ENCODE results near the gene VSIG10L.

VSIG10L gene

GRCh38 chr19:51338563-51339312, 3.2 kb downstream of the VSIG10L start:
- H3K18ac ChIP-seq (ENCODE audit: low read depth in 1 of 2, low read length in 2 of 2), result peak overlapping the region in 1 of 2 experiments; percentile 47
- H2BK15ac ChIP-seq (ENCODE audit: low read depth, poor library complexity, severe bottlenecking), result peak overlapping the region; percentile 98
- H4K91ac ChIP-seq (ENCODE audit: low read length), result no peak overlapping the region
- peak overlapping the region; percentile 79 for H2AFZ ChIP-seq (ENCODE audit: low read depth, low read length)
- H2AK5ac ChIP-seq (ENCODE audit: low read length, severe bottlenecking), result no peak overlapping the region
- no peak overlapping the region for H3K14ac ChIP-seq (ENCODE audit: low read length in 2 of 2)
- H3K9ac ChIP-seq (ENCODE audit: low read length), result peak overlapping the region; percentile 69
- peaks cover 16% of the 10 kb centered on the region for H3K4me1 ChIP-seq (ENCODE audit: control insufficient read depth, insufficient read depth, low read depth, low read length)
- no peaks in the 10 kb centered on the region for H3K9me3 ChIP-seq (ENCODE audit: control insufficient read depth, low read length)
- H3K4me2 ChIP-seq (ENCODE audit: low read length, poor library complexity, severe bottlenecking), result peak overlapping the region; percentile 97
- no peak overlapping the region for H3K4ac ChIP-seq (ENCODE audit: low read depth in 1 of 2, low read length in 2 of 2)
- 9% methylated on average over 40 of the region's 43 CpGs for WGBS
- peaks cover 0 to 3% of the 10 kb centered on the region in 2 experiments for H3K27me3 ChIP-seq (ENCODE audit: control insufficient read depth in 1 of 2, insufficient read depth in 1 of 2, low read length in 2 of 2)
- peaks cover 0 to 3% of the 10 kb centered on the region in 2 experiments for H3K36me3 ChIP-seq (ENCODE audit: control insufficient read depth in 1 of 2, insufficient read depth in 2 of 2, low read depth in 1 of 2, low read length in 2 of 2)
- H2BK120ac ChIP-seq (ENCODE audit: low read depth, low read length), result peak overlapping the region; percentile 64
- H3K23ac ChIP-seq (ENCODE audit: low read length in 2 of 2), result no peak overlapping the region
- H3K4me3 ChIP-seq (ENCODE audit: insufficient read depth in 1 of 2, low read depth in 1 of 2, low read length in 2 of 2), result peak overlapping the region; percentile 80 to 82
- H2BK12ac ChIP-seq (ENCODE audit: low read length in 2 of 2), result peak overlapping the region in 1 of 2 experiments; percentile 34
- peak overlapping the region; percentile 57 for H4K8ac ChIP-seq (ENCODE audit: low read length)
- H3K27ac ChIP-seq (ENCODE audit: low read length, poor library complexity, severe bottlenecking), result peak overlapping the region; percentile 77
- peak overlapping the region; percentile 51 for H2BK5ac ChIP-seq (ENCODE audit: low read depth, low read length, poor library complexity, severe bottlenecking)
- no peaks in the 10 kb centered on the region for H3K79me1 ChIP-seq (replicated peaks; ENCODE audit: low read length, poor library complexity, severe bottlenecking)
- DNase-seq, result peak; percentile 90

GRCh38 chr19:51337861-51338562, 3.9 kb downstream of the VSIG10L start:
- no peak for DNase-seq
- Histone ChIP-seq H2BK120ac (ENCODE audit: low read depth, low read length) (no peak overlapping the region), H3K4me1 (ENCODE audit: control insufficient read depth, insufficient read depth, low read depth, low read length) (peaks cover 16% of the 10 kb centered on the region), H2BK15ac (ENCODE audit: low read depth, poor library complexity, severe bottlenecking) (no peak overlapping the region), H3K27me3 (ENCODE audit: control insufficient read depth in 1 of 2, insufficient read depth in 1 of 2, low read length in 2 of 2) (peaks cover 0 to 3% of the 10 kb centered on the region in 2 experiments), H3K79me1 (replicated peaks; ENCODE audit: low read length, poor library complexity, severe bottlenecking) (no peaks in the 10 kb centered on the region), H4K8ac (ENCODE audit: low read length) (no peak overlapping the region), H3K27ac (ENCODE audit: low read length, poor library complexity, severe bottlenecking) (no peak overlapping the region), H4K91ac (ENCODE audit: low read length) (no peak overlapping the region), H3K4me2 (ENCODE audit: low read length, poor library complexity, severe bottlenecking) (peak overlapping the region; percentile 97), H3K9me3 (ENCODE audit: control insufficient read depth, low read length) (no peaks in the 10 kb centered on the region), H2AFZ (ENCODE audit: low read depth, low read length) (no peak overlapping the region), H3K4ac (ENCODE audit: low read depth in 1 of 2, low read length in 2 of 2) (no peak overlapping the region), H2BK12ac (ENCODE audit: low read length in 2 of 2) (no peak overlapping the region), H3K23ac (ENCODE audit: low read length in 2 of 2) (no peak overlapping the region), H2BK5ac (ENCODE audit: low read depth, low read length, poor library complexity, severe bottlenecking) (no peak overlapping the region), H3K4me3 (ENCODE audit: insufficient read depth in 1 of 2, low read depth in 1 of 2, low read length in 2 of 2) (no peak overlapping the region), H3K9ac (ENCODE audit: low read length) (peak overlapping the region; percentile 69), H3K36me3 (ENCODE audit: control insufficient read depth in 1 of 2, insufficient read depth in 2 of 2, low read depth in 1 of 2, low read length in 2 of 2) (peaks cover 0 to 3% of the 10 kb centered on the region in 2 experiments), H2AK5ac (ENCODE audit: low read length, severe bottlenecking) (no peak overlapping the region), H3K14ac (ENCODE audit: low read length in 2 of 2) (no peak overlapping the region), H3K18ac (ENCODE audit: low read depth in 1 of 2, low read length in 2 of 2) (no peak overlapping the region)
- WGBS, result 86% methylated on average over 19 of the region's 19 CpGs

GRCh38 chr19:51337141-51337860, 4.6 kb downstream of the VSIG10L start:
- no peak overlapping the region for H3K4ac ChIP-seq (ENCODE audit: low read depth in 1 of 2, low read length in 2 of 2)
- no peak overlapping the region for H4K91ac ChIP-seq (ENCODE audit: low read length)
- H3K23ac ChIP-seq (ENCODE audit: low read length in 2 of 2), result no peak overlapping the region
- H2BK15ac ChIP-seq (ENCODE audit: low read depth, poor library complexity, severe bottlenecking), result no peak overlapping the region
- no peak overlapping the region for H3K9ac ChIP-seq (ENCODE audit: low read length)
- peaks cover 0 to 3% of the 10 kb centered on the region in 2 experiments for H3K36me3 ChIP-seq (ENCODE audit: control insufficient read depth in 1 of 2, insufficient read depth in 2 of 2, low read depth in 1 of 2, low read length in 2 of 2)
- H3K27ac ChIP-seq (ENCODE audit: low read length, poor library complexity, severe bottlenecking), result no peak overlapping the region
- DNase-seq, result no peak
- no peak overlapping the region for H2BK12ac ChIP-seq (ENCODE audit: low read length in 2 of 2)
- no peak overlapping the region for H3K4me3 ChIP-seq (ENCODE audit: insufficient read depth in 1 of 2, low read depth in 1 of 2, low read length in 2 of 2)
- H3K4me2 ChIP-seq (ENCODE audit: low read length, poor library complexity, severe bottlenecking), result no peak overlapping the region
- H4K8ac ChIP-seq (ENCODE audit: low read length), result no peak overlapping the region
- H2BK5ac ChIP-seq (ENCODE audit: low read depth, low read length, poor library complexity, severe bottlenecking), result no peak overlapping the region
- no peak overlapping the region for H2AFZ ChIP-seq (ENCODE audit: low read depth, low read length)
- H3K27me3 ChIP-seq (ENCODE audit: control insufficient read depth in 1 of 2, insufficient read depth in 1 of 2, low read length in 2 of 2), result peaks cover 0 to 3% of the 10 kb centered on the region in 2 experiments
- H3K18ac ChIP-seq (ENCODE audit: low read depth in 1 of 2, low read length in 2 of 2), result no peak overlapping the region
- peaks cover 16% of the 10 kb centered on the region for H3K4me1 ChIP-seq (ENCODE audit: control insufficient read depth, insufficient read depth, low read depth, low read length)
- H3K9me3 ChIP-seq (ENCODE audit: control insufficient read depth, low read length), result no peaks in the 10 kb centered on the region
- no peaks in the 10 kb centered on the region for H3K79me1 ChIP-seq (replicated peaks; ENCODE audit: low read length, poor library complexity, severe bottlenecking)
- WGBS, result 95% methylated on average over 13 of the region's 13 CpGs
- no peak overlapping the region for H2BK120ac ChIP-seq (ENCODE audit: low read depth, low read length)
- no peak overlapping the region for H3K14ac ChIP-seq (ENCODE audit: low read length in 2 of 2)
- H2AK5ac ChIP-seq (ENCODE audit: low read length, severe bottlenecking), result no peak overlapping the region
